ENCODE results near the gene GRM8. TPM values are rescaled to one million over a fixed set of nuclear protein-coding genes. Genes with fewer than 3 reads are reported as not detected.

The GRM8 gene
- total RNA-seq, 1 donor from 2014 or later, result not detected

GRCh38 chr7:127208860-127209259, 43.9 kb downstream of the GRM8 start:
- Mint-ChIP-seq H3K4me1 (no peaks in the 10 kb centered on the region), H3K36me3 (ENCODE audit: low read depth) (no peaks in the 10 kb centered on the region), H3K27ac (no peak overlapping the region), H3K4me3 (no peak overlapping the region), H3K9me3 (no peaks in the 10 kb centered on the region), H3K27me3 (no peaks in the 10 kb centered on the region)
- DNase-seq, result no peak
- intact Hi-C loops (cut with micrococcal nuclease), result no loop called here

GRCh38 chr7:127208351-127208750, 44.4 kb downstream of the GRM8 start:
- Mint-ChIP-seq H3K4me3 (no peak overlapping the region), H3K4me1 (no peaks in the 10 kb centered on the region), H3K27me3 (no peaks in the 10 kb centered on the region), H3K36me3 (ENCODE audit: low read depth) (no peaks in the 10 kb centered on the region), H3K27ac (no peak overlapping the region), H3K9me3 (no peaks in the 10 kb centered on the region)
- DNase-seq, result no peak
- intact Hi-C loops (cut with micrococcal nuclease), result no loop called here

GRCh38 chr7:127207806-127208205, 44.9 kb downstream of the GRM8 start:
- H3K9me3 Mint-ChIP-seq, result no peaks in the 10 kb centered on the region
- intact Hi-C loops (cut with micrococcal nuclease), result no loop called here
- H3K4me3 Mint-ChIP-seq, result no peak overlapping the region
- no peak overlapping the region for H3K27ac Mint-ChIP-seq
- no peaks in the 10 kb centered on the region for H3K36me3 Mint-ChIP-seq (ENCODE audit: low read depth)
- no peak for DNase-seq
- H3K4me1 Mint-ChIP-seq, result no peaks in the 10 kb centered on the region
- H3K27me3 Mint-ChIP-seq, result no peaks in the 10 kb centered on the region

- intact Hi-C loops (cut with micrococcal nuclease), result no loop called here
- Mint-ChIP-seq H3K4me3 (no peak overlapping the region), H3K27ac (no peak overlapping the region), H3K27me3 (no peaks in the 10 kb centered on the region), H3K4me1 (no peaks in the 10 kb centered on the region), H3K9me3 (no peaks in the 10 kb centered on the region), H3K36me3 (ENCODE audit: low read depth) (no peaks in the 10 kb centered on the region)
- no peak for DNase-seq
These were observed 45.5 kb downstream of the GRM8 start for GRCh38 chr7:127207230-127207629.

- H3K4me3 Mint-ChIP-seq, result no peak overlapping the region
- no peak overlapping the region for H3K27ac Mint-ChIP-seq
- intact Hi-C loops (cut with micrococcal nuclease), result no loop called here
- H3K9me3 Mint-ChIP-seq, result no peaks in the 10 kb centered on the region
- no peaks in the 10 kb centered on the region for H3K4me1 Mint-ChIP-seq
- H3K27me3 Mint-ChIP-seq, result no peaks in the 10 kb centered on the region
- H3K36me3 Mint-ChIP-seq (ENCODE audit: low read depth), result no peaks in the 10 kb centered on the region
- DNase-seq, result no peak
These were observed 58.2 kb downstream of the GRM8 start for GRCh38 chr7:127194571-127194970.

- DNase-seq, result no peak
- Mint-ChIP-seq H3K9me3 (no peaks in the 10 kb centered on the region), H3K36me3 (ENCODE audit: low read depth) (no peaks in the 10 kb centered on the region), H3K27ac (no peak overlapping the region), H3K4me1 (no peaks in the 10 kb centered on the region), H3K27me3 (peaks cover 9% of the 10 kb centered on the region), H3K4me3 (no peak overlapping the region)
- intact Hi-C loops (cut with micrococcal nuclease), result no loop called here
These were observed 62.9 kb downstream of the GRM8 start for GRCh38 chr7:127189886-127190285.

- no peak overlapping the region for H3K4me3 Mint-ChIP-seq
- H3K9me3 Mint-ChIP-seq, result no peaks in the 10 kb centered on the region
- H3K4me1 Mint-ChIP-seq, result no peaks in the 10 kb centered on the region
- no peak overlapping the region for H3K27ac Mint-ChIP-seq
- no peaks in the 10 kb centered on the region for H3K36me3 Mint-ChIP-seq (ENCODE audit: low read depth)
- intact Hi-C loops (cut with micrococcal nuclease), result no loop called here
- H3K27me3 Mint-ChIP-seq, result peaks cover 9% of the 10 kb centered on the region
- DNase-seq, result no peak
These were observed 63.7 kb downstream of the GRM8 start for GRCh38 chr7:127189074-127189473.

GRCh38 chr7:127187740-127188139, 65.0 kb downstream of the GRM8 start:
- DNase-seq, result no peak
- H3K27ac Mint-ChIP-seq, result no peak overlapping the region
- no peaks in the 10 kb centered on the region for H3K36me3 Mint-ChIP-seq (ENCODE audit: low read depth)
- no peaks in the 10 kb centered on the region for H3K9me3 Mint-ChIP-seq
- H3K4me3 Mint-ChIP-seq, result no peak overlapping the region
- intact Hi-C loops (cut with micrococcal nuclease), result no loop called here
- no peaks in the 10 kb centered on the region for H3K4me1 Mint-ChIP-seq
- peaks cover 9% of the 10 kb centered on the region for H3K27me3 Mint-ChIP-seq

GRCh38 chr7:127186686-127187085, 66.1 kb downstream of the GRM8 start:
- no peak overlapping the region for H3K4me3 Mint-ChIP-seq
- H3K36me3 Mint-ChIP-seq (ENCODE audit: low read depth), result no peaks in the 10 kb centered on the region
- no peaks in the 10 kb centered on the region for H3K9me3 Mint-ChIP-seq
- peaks cover 9% of the 10 kb centered on the region for H3K27me3 Mint-ChIP-seq
- no peak for DNase-seq
- H3K4me1 Mint-ChIP-seq, result no peaks in the 10 kb centered on the region
- intact Hi-C loops (cut with micrococcal nuclease), result no loop called here
- no peak overlapping the region for H3K27ac Mint-ChIP-seq

- intact Hi-C loops (cut with micrococcal nuclease), result no loop called here
- H3K27me3 Mint-ChIP-seq, result peaks cover 1% of the 10 kb centered on the region
- H3K4me1 Mint-ChIP-seq, result no peaks in the 10 kb centered on the region
- no peaks in the 10 kb centered on the region for H3K36me3 Mint-ChIP-seq (ENCODE audit: low read depth)
- no peak for DNase-seq
- no peak overlapping the region for H3K4me3 Mint-ChIP-seq
- H3K27ac Mint-ChIP-seq, result no peak overlapping the region
- H3K9me3 Mint-ChIP-seq, result peaks cover 4% of the 10 kb centered on the region
These were observed 75.6 kb downstream of the GRM8 start for GRCh38 chr7:127177156-127177555.

GRCh38 chr7:127162366-127162765, 90.4 kb downstream of the GRM8 start:
- Mint-ChIP-seq H3K9me3 (no peaks in the 10 kb centered on the region), H3K27ac (no peak overlapping the region), H3K36me3 (ENCODE audit: low read depth) (no peaks in the 10 kb centered on the region), H3K4me1 (no peaks in the 10 kb centered on the region), H3K4me3 (no peak overlapping the region), H3K27me3 (no peaks in the 10 kb centered on the region)
- intact Hi-C loops (cut with micrococcal nuclease), result no loop called here
- no peak for DNase-seq

- no peak for DNase-seq
- Mint-ChIP-seq H3K9me3 (no peaks in the 10 kb centered on the region), H3K27ac (no peak overlapping the region), H3K4me3 (no peak overlapping the region), H3K36me3 (ENCODE audit: low read depth) (no peaks in the 10 kb centered on the region), H3K27me3 (no peaks in the 10 kb centered on the region), H3K4me1 (no peaks in the 10 kb centered on the region)
- intact Hi-C loops (cut with micrococcal nuclease), result no loop called here
These were observed 94.1 kb downstream of the GRM8 start for GRCh38 chr7:127158659-127159058.

GRCh38 chr7:127154958-127155357, 97.8 kb downstream of the GRM8 start:
- Mint-ChIP-seq H3K4me1 (no peaks in the 10 kb centered on the region), H3K9me3 (no peaks in the 10 kb centered on the region), H3K27me3 (no peaks in the 10 kb centered on the region), H3K36me3 (ENCODE audit: low read depth) (no peaks in the 10 kb centered on the region), H3K27ac (no peak overlapping the region), H3K4me3 (no peak overlapping the region)
- intact Hi-C loops (cut with micrococcal nuclease), result no loop called here
- DNase-seq, result no peak

GRCh38 chr7:127154101-127154500, 98.6 kb downstream of the GRM8 start:
- intact Hi-C loops (cut with micrococcal nuclease), result no loop called here
- Mint-ChIP-seq H3K4me1 (no peaks in the 10 kb centered on the region), H3K4me3 (no peak overlapping the region), H3K27ac (no peak overlapping the region), H3K9me3 (no peaks in the 10 kb centered on the region), H3K36me3 (ENCODE audit: low read depth) (no peaks in the 10 kb centered on the region), H3K27me3 (no peaks in the 10 kb centered on the region)
- DNase-seq, result no peak

- Mint-ChIP-seq H3K4me3 (no peak overlapping the region), H3K9me3 (no peaks in the 10 kb centered on the region), H3K27ac (no peak overlapping the region), H3K36me3 (ENCODE audit: low read depth) (no peaks in the 10 kb centered on the region), H3K4me1 (no peaks in the 10 kb centered on the region), H3K27me3 (no peaks in the 10 kb centered on the region)
- DNase-seq, result no peak
- intact Hi-C loops (cut with micrococcal nuclease), result no loop called here
These were observed 99.4 kb downstream of the GRM8 start for GRCh38 chr7:127153315-127153714.
